Spinal cord (tissue), 10 donors: Measurements from ENCODE around the gene PZP. TPM values are rescaled to one million over a fixed set of nuclear protein-coding genes. Genes with fewer than 3 reads are reported as not detected.

ENCODE experiments used
- DNase-seq, 6 donors: peaks; one replicate each; pipeline versions ENCODE4 v3.0.0 to v3.0.0-alpha.2; 2013 to 2015; ENCODE audit warnings: low spot score in 6 of 6, low read depth in 4 of 6
- H3K27ac ChIP-seq: one replicate; pipeline ENCODE4 v1.5.1; 2013; ENCODE audit warnings: low read depth, low read length, control low read depth
- H3K27me3 ChIP-seq: one replicate; pipeline ENCODE4 v1.6.1; 2013; ENCODE audit warnings: low read length; ENCODE audit not compliant: control insufficient read depth, insufficient read depth
- H3K36me3 ChIP-seq: one replicate; pipeline ENCODE4 v1.6.1; 2013; ENCODE audit warnings: low read length; ENCODE audit not compliant: control insufficient read depth, insufficient read depth
- H3K4me1 ChIP-seq: one replicate; pipeline ENCODE4 v1.6.1; 2013; ENCODE audit warnings: low read length; ENCODE audit not compliant: control insufficient read depth, insufficient read depth
- H3K4me3 ChIP-seq: one replicate; pipeline ENCODE4 v1.5.1; 2013; ENCODE audit warnings: low read depth, low read length, control low read depth
- H3K9me3 ChIP-seq: one replicate; pipeline ENCODE4 v1.6.1; 2013; ENCODE audit warnings: low read length; ENCODE audit not compliant: control insufficient read depth, insufficient read depth
- WGBS: methylation state at CpG from one replicate; pipeline ENCODE4 v1.1.5; 2013; ENCODE audit warnings: missing lambda C conversion rate; ENCODE audit not compliant: insufficient coverage; 5-methylcytosine and 5-hydroxymethylcytosine counted together
- polyA plus RNA-seq, 2 donors: library from polyadenylated mRNA; unstranded; fragments of 120-200 nt; gene quantifications; one replicate each; pipeline ENCODE4 v1.2.1, GENCODE V29; 2013; ENCODE audit not compliant: insufficient read length in 2 of 2
- total RNA-seq, 2 donors: library from RNA; depleted of rRNA in 1 of 2; stranded (reverse); fragments of 120-200 nt in 1 of 2; fragments of >200 nt in 1 of 2; gene quantifications; one replicate each; pipeline versions ENCODE4 v1.2.3 to v1.2.4, GENCODE V29; 2013 to 2014
- donor health status: healthy.

PZP gene
- total and polyA plus RNA-seq, 4 donors = 0.13 to 0.59 (median 0.43) TPM

- Histone ChIP-seq H3K27ac (no peak overlapping the region), H3K9me3 (no peaks in the 10 kb centered on the region), H3K27me3 (no peaks in the 10 kb centered on the region), H3K36me3 (no peaks in the 10 kb centered on the region), H3K4me3 (no peak overlapping the region), H3K4me1 (no peaks in the 10 kb centered on the region)
- DNase-seq = no peak
- WGBS = 90% methylated on average over 2 of the region's 5 CpGs
Measured at GRCh38 chr12:9108504-9109212, 99.5 kb downstream of the PZP start.

GRCh38 chr12:9107542-9107873 is 100.7 kb downstream of the PZP start:
- no peaks in the 10 kb centered on the region for H3K9me3 ChIP-seq
- no peaks in the 10 kb centered on the region for H3K27me3 ChIP-seq
- H3K4me3 ChIP-seq = no peak overlapping the region
- WGBS = 85% methylated on average over 3 of the region's 3 CpGs
- no peak overlapping the region for H3K27ac ChIP-seq
- no peak for DNase-seq
- H3K4me1 ChIP-seq = no peaks in the 10 kb centered on the region
- H3K36me3 ChIP-seq = no peaks in the 10 kb centered on the region

- Histone ChIP-seq H3K27me3 (no peaks in the 10 kb centered on the region), H3K4me3 (no peak overlapping the region), H3K9me3 (no peaks in the 10 kb centered on the region), H3K4me1 (no peaks in the 10 kb centered on the region), H3K36me3 (no peaks in the 10 kb centered on the region), H3K27ac (no peak overlapping the region)
- WGBS = 76% methylated on average over 5 of the region's 11 CpGs
- no peak for DNase-seq
Measured at GRCh38 chr12:9106610-9107541, 101.3 kb downstream of the PZP start.

GRCh38 chr12:9106067-9106466 is 102.1 kb downstream of the PZP start:
- H3K36me3 ChIP-seq = no peaks in the 10 kb centered on the region

GRCh38 chr12:9104767-9105423 is 103.3 kb downstream of the PZP start:
- H3K27ac ChIP-seq = no peak overlapping the region
- H3K4me3 ChIP-seq = no peak overlapping the region
- no peaks in the 10 kb centered on the region for H3K27me3 ChIP-seq
- DNase-seq = no peak
- H3K36me3 ChIP-seq = no peaks in the 10 kb centered on the region
- H3K9me3 ChIP-seq = no peaks in the 10 kb centered on the region
- no peaks in the 10 kb centered on the region for H3K4me1 ChIP-seq

More at GRCh38 chr12:9106067-9106466, 102.1 kb downstream of the PZP start:
- no peak for DNase-seq
- H3K4me1 ChIP-seq = no peaks in the 10 kb centered on the region
- no peaks in the 10 kb centered on the region for H3K9me3 ChIP-seq
- no peak overlapping the region for H3K27ac ChIP-seq
- no CpG with 5 or more reads among the region's 1 CpG for WGBS
- no peaks in the 10 kb centered on the region for H3K27me3 ChIP-seq
- H3K4me3 ChIP-seq = no peak overlapping the region

GRCh38 chr12:9104087-9104486 is 104.1 kb downstream of the PZP start:
- Histone ChIP-seq H3K9me3 (no peaks in the 10 kb centered on the region), H3K27me3 (no peaks in the 10 kb centered on the region), H3K4me3 (no peak overlapping the region), H3K27ac (no peak overlapping the region), H3K4me1 (no peaks in the 10 kb centered on the region), H3K36me3 (no peaks in the 10 kb centered on the region)
- DNase-seq = no peak
- 76% methylated on average over 2 of the region's 4 CpGs for WGBS

GRCh38 chr12:9103050-9103849 is 104.9 kb downstream of the PZP start:
- no peaks in the 10 kb centered on the region for H3K27me3 ChIP-seq
- no peak overlapping the region for H3K4me3 ChIP-seq
- no peak for DNase-seq
- no peak overlapping the region for H3K27ac ChIP-seq
- no peaks in the 10 kb centered on the region for H3K4me1 ChIP-seq
- H3K9me3 ChIP-seq = no peaks in the 10 kb centered on the region
- peaks cover 3% of the 10 kb centered on the region for H3K36me3 ChIP-seq
- WGBS = no CpG with 5 or more reads among the region's 4 CpGs

GRCh38 chr12:9101018-9101687 is 107.0 kb downstream of the PZP start:
- no CpG with 5 or more reads among the region's 8 CpGs for WGBS
- Histone ChIP-seq H3K27ac (no peak overlapping the region), H3K36me3 (peaks cover 3% of the 10 kb centered on the region), H3K4me3 (no peak overlapping the region), H3K9me3 (no peaks in the 10 kb centered on the region), H3K4me1 (no peaks in the 10 kb centered on the region), H3K27me3 (no peaks in the 10 kb centered on the region)
- no peak for DNase-seq
